UCSD-AML1 (cell line): ENCODE data around the gene DCLRE1B.
"Not testable (repeated sequence)": the region's sequence is repeated elsewhere in the genome, so short reads cannot be mapped to it uniquely, and the experiment has no call there.

ENCODE experiments used
- DNase-seq: peaks from one replicate; lab custom pipeline; 2025; ENCODE audit not compliant: unreplicated experiment; lab: John Stamatoyannopoulos, UW

The DCLRE1B gene

DNA sequence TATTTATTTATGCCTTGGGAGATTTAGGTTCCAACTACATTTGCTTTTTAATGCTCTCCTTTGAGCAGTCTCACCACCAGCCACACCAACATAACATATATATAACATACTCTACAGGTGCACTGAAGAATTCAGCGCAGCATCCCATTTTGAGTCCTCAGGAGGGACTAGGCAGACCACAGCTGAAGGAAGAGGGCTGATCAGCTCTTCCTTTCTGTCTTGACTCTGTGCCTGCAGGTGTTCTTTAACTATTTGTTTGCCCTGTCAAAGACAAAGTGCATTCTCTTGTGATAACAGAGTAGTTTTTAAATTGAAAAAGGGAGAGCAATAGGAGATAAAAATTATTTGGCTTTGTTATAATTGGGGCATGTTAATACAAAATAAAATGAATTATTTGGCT lies 41.0 kb downstream of the DCLRE1B start:
- DNase-seq = no peak

DNA sequence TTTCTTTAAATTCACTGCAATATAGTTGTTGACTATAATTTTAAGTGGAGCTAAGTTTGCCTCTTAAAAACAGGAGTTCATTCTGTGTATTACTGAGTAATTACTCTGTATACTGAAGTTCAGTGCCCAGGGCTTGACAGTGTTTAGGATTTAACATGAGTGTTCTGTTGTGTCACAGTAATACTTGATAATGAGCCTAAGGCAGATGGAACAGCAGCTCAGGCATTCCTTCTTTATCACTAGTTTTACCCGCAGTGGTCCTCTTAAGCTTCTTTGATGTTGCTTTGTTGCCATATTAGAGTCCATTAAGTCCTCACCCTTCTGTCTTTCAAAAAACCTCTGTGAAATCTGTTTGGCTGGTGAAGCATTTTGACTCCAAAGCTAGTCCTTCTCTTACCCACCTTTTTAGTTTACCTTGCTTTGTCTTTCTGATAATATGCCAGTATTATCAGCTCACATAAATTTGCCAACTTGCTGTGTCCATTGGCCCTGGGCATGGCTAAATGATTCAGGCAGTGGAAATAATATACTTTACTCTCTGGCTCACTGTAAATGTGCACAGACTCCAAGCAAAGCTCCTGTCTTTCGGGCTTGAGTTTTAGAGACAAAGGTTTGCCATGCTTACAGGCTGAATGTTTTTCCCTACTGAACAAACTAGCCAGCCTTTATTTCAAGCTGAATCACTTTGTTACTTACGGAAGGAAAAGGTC lies 41.7 kb downstream of the DCLRE1B start:
- DNase-seq = no peak

DNA sequence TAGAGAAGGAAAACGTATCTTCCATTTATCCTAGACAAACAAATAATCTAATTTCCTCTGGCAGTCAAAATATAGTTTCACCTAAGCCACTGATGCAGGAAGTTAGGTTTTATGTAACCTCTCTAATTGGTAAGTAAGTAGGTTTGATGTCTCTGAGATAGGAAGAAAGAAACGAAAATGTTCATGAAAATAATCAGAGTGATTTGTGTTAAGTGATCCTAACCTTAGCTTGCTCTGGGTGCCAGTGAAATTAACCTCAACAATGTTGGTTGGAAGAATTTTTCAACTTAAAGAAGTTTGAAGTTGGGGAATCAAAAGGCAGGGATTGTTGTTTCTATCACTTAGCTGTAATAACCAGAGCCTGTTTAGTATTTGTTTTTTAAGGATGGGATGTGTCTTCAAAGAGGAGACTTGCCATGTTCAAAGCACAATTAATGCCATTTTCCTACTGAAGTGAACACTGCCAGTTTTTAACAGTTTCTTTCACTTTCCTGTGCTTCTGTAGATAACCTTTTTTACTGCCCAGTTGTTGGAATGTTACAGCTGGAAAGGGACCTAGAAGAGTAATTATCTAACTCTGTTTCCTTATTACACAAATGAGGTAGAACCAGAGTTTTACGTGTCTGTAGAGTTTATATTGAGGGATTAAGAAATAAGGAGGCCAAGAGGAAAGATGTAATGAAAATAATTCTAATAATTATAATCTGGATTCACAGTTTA lies 42.4 kb downstream of the DCLRE1B start:
- no peak for DNase-seq

DNA sequence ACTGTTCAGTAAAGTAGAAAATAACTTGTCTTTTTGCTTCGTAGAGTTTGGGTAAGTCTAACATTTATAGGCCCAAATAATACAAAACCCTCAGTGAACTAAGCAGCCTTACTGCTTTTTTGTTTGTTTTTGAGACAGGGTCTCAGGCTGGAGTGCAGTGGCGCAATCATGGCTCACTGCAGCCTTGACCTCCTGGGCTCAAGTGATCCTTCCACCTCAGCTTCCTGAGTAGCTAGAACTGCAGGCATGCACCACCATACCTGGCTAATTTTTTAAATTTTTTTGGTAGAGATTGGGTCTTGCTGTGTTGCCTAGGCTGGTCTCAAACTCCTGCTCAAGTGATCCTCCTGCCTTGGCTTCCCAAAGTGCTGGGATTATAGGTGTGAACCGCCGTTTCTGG lies 43.0 kb downstream of the DCLRE1B start:
- DNase-seq = not testable (repeated sequence)

DNA sequence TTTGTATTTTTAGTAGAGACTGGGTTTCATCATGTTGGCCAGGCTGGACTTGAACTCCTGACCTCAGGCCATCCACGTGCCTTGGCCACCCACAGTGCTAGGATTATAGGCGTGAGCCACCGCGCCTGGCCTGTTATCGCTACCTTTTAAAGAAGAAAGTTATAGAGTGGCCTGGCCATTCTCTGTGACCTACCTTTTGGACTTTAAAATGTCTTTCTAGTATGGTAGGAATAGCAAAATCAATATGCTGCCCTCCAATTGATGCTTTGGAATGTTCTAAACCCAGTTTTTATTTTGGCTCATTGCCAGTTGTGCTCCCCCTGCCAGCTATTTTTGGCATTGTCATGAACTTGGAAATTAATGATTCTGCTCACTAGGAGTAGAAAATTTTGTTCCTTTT lies 43.9 kb downstream of the DCLRE1B start:
- DNase-seq = no peak

DNA sequence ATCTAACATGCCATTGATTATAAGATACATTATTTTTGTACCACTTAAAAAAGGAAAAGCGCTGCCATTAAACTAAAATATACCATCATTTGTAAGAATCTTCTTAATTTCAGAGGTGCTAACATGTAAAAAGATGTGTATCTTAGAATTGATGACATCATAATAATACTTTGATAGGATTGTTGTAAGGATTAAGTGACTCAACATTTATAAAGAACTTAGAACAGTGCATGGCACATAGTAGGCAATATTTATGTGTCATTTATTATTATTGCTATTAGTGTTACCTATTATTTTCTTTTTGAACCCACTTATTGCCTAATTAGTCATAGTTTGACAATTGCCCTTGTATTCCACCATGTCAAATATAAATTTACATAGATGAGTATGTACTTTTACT lies 45.8 kb downstream of the DCLRE1B start:
- no peak for DNase-seq

DNA sequence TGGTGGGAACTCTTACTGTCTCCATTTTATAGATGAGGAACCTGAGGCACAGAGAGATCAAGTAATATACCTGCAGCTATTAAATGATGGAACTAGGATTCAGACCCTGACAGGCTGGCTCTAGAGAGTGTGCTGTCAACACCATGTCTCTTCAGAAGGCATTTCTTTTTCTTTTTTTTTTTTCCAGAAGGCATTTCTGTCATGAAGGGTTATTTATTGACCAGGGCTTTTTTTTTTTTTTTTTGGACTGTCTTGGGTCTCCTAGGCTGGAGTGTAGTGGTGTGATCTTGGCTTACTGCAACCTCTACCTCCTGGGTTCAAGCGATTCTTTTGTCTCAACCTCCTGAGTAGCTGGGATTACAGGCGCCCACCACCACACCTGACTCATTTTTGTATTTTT lies 46.6 kb downstream of the DCLRE1B start:
- DNase-seq = no peak

DNA sequence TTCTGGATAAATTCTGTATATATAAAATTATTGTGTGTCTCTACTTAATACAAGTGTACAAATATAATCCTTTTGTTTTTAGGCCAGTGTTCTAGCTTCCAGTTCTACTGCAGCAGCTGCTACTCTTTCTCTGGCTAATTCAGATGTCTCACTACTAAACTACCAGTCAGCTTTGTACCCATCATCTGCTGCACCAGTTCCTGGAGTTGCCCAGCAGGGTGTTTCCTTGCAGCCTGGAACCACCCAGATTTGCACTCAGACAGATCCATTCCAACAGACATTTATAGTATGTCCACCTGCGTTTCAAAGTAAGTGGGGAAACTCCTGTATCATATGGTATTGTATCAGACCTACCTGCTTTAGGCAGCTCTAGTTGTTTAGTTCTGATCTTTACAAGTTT lies 52.9 kb downstream of the DCLRE1B start:
- no peak for DNase-seq

DNA sequence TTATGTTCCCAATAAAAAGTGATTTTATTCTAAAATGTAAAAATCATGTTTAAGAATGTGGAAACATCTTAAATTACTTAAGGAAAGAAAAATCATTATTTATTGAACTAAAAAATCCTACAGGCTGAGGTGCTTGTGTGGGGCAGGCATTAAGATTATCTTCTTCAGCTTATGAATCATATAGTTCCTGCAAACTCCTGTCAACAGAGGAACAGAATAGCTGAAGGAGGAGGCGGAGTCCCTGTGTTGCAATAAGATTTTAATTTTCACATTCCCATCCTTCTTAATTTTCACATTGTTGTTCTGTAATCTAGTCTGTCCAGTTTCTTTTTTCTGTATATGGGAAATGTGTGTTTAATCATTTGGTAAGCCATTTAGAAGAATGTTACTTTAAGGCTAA lies 53.6 kb downstream of the DCLRE1B start:
- no peak for DNase-seq

DNA sequence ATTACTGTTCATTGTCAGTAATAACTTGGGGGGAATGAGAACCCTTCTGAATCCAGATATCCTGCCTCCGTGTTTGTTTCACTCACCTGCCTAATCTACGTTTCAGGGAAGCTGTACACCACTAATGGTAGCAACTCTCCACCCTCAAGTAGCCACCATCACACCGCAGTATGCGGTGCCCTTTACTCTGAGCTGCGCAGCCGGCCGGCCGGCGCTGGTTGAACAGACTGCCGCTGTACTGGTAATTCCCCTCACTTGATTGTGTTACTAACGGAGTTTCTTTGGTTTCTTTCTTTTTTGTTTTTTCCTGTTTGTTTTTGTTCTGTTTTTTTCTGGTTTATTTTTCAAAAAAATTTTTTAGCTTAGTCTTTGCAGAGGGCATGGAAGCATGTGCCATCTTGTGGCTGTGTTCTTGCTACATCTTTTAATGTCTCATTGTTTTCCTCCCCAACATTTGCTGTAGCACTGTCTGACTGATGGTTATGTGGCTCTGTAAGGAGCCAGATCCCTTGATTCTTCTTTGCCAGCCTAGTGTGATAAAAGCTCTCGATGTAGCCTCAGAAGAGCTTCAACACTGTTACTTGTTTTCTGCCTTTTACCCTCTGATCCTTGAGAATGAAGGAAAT lies 58.3 kb downstream of the DCLRE1B start:
- DNase-seq = no peak
